HG02623 (cell line): ENCODE results near the gene FADS6.
"Not testable (repeated sequence)": the region's sequence is repeated elsewhere in the genome, so short reads cannot be mapped to it uniquely, and the experiment has no call there.

Experiments
- ATAC-seq: cut with Tn5 transposase; IDR thresholded peaks from one replicate; pipeline ENCODE4 v1.9.1; 2021; ENCODE audit warnings: moderate library complexity; ENCODE audit not compliant: unreplicated experiment

The FADS6 gene

GRCh38 chr17:74870028-74870427 lies 23.4 kb downstream of the FADS6 start:
- not testable (repeated sequence) for ATAC-seq

GRCh38 chr17:74868908-74869255 lies 24.6 kb downstream of the FADS6 start:
- ATAC-seq: no peak

GRCh38 chr17:74868251-74868907 lies 25.1 kb downstream of the FADS6 start:
- no peak for ATAC-seq

- ATAC-seq: no peak
These were observed 27.1 kb downstream of the FADS6 start for GRCh38 chr17:74866198-74866835.

GRCh38 chr17:74865504-74866197 lies 27.8 kb downstream of the FADS6 start:
- ATAC-seq: no peak

GRCh38 chr17:74864866-74865395 lies 28.5 kb downstream of the FADS6 start:
- ATAC-seq: no peak

- no peak for ATAC-seq
These were observed 29.1 kb downstream of the FADS6 start for GRCh38 chr17:74864297-74864865.

GRCh38 chr17:74863420-74864296 lies 29.8 kb downstream of the FADS6 start:
- ATAC-seq: no peak

GRCh38 chr17:74862919-74863318 lies 30.5 kb downstream of the FADS6 start:
- no peak for ATAC-seq

- ATAC-seq: no peak
These were observed 31.1 kb downstream of the FADS6 start for GRCh38 chr17:74862108-74862901.

- no peak for ATAC-seq
These were observed 31.7 kb downstream of the FADS6 start for GRCh38 chr17:74861662-74862107.

- no peak for ATAC-seq
These were observed 32.4 kb downstream of the FADS6 start for GRCh38 chr17:74860872-74861661.

- no peak for ATAC-seq
These were observed 33.1 kb downstream of the FADS6 start for GRCh38 chr17:74860229-74860871.

GRCh38 chr17:74859459-74860228 lies 33.8 kb downstream of the FADS6 start, which contains the start of gene GRIN2C:
Gene GRIN2C, minus strand, starts transcription at chr17:74859885. Its CDS starts 4,793 bp downstream, at chr17:74855092.
- ATAC-seq: no peak

GRCh38 chr17:74858672-74859458 lies 34.6 kb downstream of the FADS6 start:
- no peak for ATAC-seq

GRCh38 chr17:74857191-74857590 lies 36.2 kb downstream of the FADS6 start:
- ATAC-seq: no peak

GRCh38 chr17:74856112-74856511 lies 37.3 kb downstream of the FADS6 start:
- ATAC-seq: no peak
